Dendritic cell treated with granulocyte-macrophage colony-stimulating factor and Interleukin-4, amounts not matched to agents 40 ng/mL and 50 ng/mL, for 4 days (primary cell): ENCODE results near the gene TOR1AIP1.

ENCODE experiments used
- H3K27ac Mint-ChIP-seq: one replicate; pipeline ENCODE4 v1.8.0; 2022; ENCODE audit warnings: mild to moderate bottlenecking, mixed read lengths
- H3K27me3 Mint-ChIP-seq: one replicate; pipeline ENCODE4 v1.8.0; 2022; ENCODE audit warnings: mild to moderate bottlenecking, mixed read lengths
- H3K36me3 Mint-ChIP-seq: one replicate; pipeline ENCODE4 v1.8.0; 2022; ENCODE audit warnings: low read depth, mixed read lengths
- H3K4me1 Mint-ChIP-seq: one replicate; pipeline ENCODE4 v1.8.0; 2022; ENCODE audit warnings: low read depth, mixed read lengths
- H3K4me3 Mint-ChIP-seq: one replicate; pipeline ENCODE4 v1.8.0; 2022; ENCODE audit warnings: mild to moderate bottlenecking, moderate library complexity, mixed read lengths
- H3K9me3 Mint-ChIP-seq: one replicate; pipeline ENCODE4 v1.8.0; 2022; ENCODE audit warnings: mixed read lengths
- intact Hi-C: fragments of 100-400 bp; cut with micrococcal nuclease; formaldehyde crosslinking; loops from one replicate; pipeline ENCODE4 v1.15.0; 2022

The TOR1AIP1 gene

GRCh38 chr1:179966551-179966950 is 84.5 kb downstream of the TOR1AIP1 start:
- H3K4me1 Mint-ChIP-seq: peaks cover 41% of the 10 kb centered on the region
- H3K27ac Mint-ChIP-seq: no peak overlapping the region
- no peaks in the 10 kb centered on the region for H3K27me3 Mint-ChIP-seq
- H3K9me3 Mint-ChIP-seq: no peaks in the 10 kb centered on the region
- peaks cover 30% of the 10 kb centered on the region for H3K36me3 Mint-ChIP-seq
- intact Hi-C loops: no loop called here
- no peak overlapping the region for H3K4me3 Mint-ChIP-seq

GRCh38 chr1:179968284-179968993 is 86.4 kb downstream of the TOR1AIP1 start:
- Mint-ChIP-seq H3K36me3 (peaks cover 19% of the 10 kb centered on the region), H3K4me1 (peaks cover 51% of the 10 kb centered on the region), H3K27ac (peak overlapping the region; percentile 30), H3K4me3 (no peak overlapping the region), H3K27me3 (no peaks in the 10 kb centered on the region), H3K9me3 (no peaks in the 10 kb centered on the region)
- intact Hi-C loops: no loop called here

- H3K36me3 Mint-ChIP-seq: peaks cover 19% of the 10 kb centered on the region
- peak overlapping the region; percentile 30 for H3K27ac Mint-ChIP-seq
These were observed 87.2 kb downstream of the TOR1AIP1 start for GRCh38 chr1:179968994-179969919.

More at GRCh38 chr1:179968994-179969919, 87.2 kb downstream of the TOR1AIP1 start:
- intact Hi-C loops: no loop called here
- no peaks in the 10 kb centered on the region for H3K9me3 Mint-ChIP-seq
- no peak overlapping the region for H3K4me3 Mint-ChIP-seq
- peaks cover 51% of the 10 kb centered on the region for H3K4me1 Mint-ChIP-seq
- H3K27me3 Mint-ChIP-seq: no peaks in the 10 kb centered on the region
